CD4-positive, alpha-beta T cell treated with Interleukin-17A for 4 hours (primary cell): ENCODE results near the gene ASB6.
"Not testable (repeated sequence)": the region's sequence is repeated elsewhere in the genome, so short reads cannot be mapped to it uniquely, and the experiment has no call there.

Experiments used
- DNase-seq: peaks from one replicate; pipeline ENCODE4 v3.0.0-alpha.2; 2020; ENCODE audit warnings: mixed read lengths

Gene ASB6

DNA sequence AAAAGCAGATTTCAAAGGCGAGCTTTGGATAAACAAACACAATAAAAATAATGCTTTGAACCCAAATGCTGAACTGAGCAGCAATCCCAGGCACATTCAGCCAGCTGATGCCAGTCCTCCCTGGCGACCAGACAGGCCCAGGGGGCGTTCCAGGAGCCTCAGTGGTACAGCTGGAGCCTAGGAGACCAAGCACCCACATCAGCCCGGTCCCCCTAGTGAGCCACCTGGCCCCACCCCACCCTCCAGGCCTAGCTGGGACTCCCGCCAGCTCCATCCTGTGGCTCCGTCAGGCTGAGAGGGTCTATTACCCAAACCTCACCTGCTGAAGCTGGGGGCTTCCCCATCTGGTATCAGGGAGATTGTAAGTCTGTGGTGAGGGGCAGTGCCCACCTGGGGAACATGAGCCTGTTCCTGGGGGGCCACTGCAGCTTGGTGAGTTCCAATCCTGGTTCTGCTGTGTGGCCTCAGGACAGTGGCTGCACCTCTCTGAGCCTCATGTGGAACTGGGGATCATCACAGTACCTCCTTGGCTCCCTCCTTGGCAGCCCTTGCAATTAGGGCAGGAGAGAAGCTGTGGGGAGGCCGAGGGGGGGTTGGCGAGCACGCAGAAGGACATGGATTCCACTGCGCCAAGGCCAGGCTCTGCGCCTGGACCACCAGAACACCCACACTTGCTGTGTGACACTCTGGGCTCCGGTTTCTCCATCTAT lies 37.7 kb downstream of the ASB6 start:
- no peak for DNase-seq

- DNase-seq, result no peak
These were observed 39.1 kb downstream of the ASB6 start for GRCh38 chr9:129602598-129603415.

DNA sequence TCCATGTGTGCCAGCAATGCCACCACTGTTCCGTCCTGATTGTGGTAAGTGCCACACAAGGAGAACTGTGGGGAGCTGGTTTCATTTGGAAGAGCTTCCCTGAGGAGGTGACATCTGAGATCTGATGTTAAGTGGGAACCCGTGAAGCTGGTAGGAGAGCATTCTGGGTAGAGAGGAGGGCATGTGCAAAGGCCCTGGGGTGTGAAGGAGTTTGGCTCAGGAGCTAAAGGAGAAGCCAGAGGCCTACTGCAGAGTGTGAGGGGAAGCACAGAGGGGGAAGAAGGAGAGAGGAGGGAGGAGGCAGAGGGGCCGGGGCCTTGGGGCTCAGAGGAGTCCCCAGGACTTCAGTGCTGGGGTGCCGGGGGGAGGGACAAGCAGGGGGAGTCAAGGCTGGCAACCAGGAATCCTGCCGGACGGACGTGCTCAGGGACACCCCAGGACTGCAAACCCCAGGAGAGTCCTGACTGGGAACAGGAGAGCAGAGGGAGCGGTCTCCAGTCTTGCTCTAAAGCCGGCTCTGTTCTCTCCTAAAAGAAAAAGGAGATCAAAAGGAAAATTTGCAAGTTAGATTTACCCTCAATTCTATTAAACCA lies 40.8 kb downstream of the ASB6 start:
- DNase-seq, result no peak

GRCh38 chr9:129598089-129598596 lies 43.8 kb downstream of the ASB6 start:
- no peak for DNase-seq

GRCh38 chr9:129597355-129598088 lies 44.4 kb downstream of the ASB6 start:
- DNase-seq, result peak; percentile 49

DNA sequence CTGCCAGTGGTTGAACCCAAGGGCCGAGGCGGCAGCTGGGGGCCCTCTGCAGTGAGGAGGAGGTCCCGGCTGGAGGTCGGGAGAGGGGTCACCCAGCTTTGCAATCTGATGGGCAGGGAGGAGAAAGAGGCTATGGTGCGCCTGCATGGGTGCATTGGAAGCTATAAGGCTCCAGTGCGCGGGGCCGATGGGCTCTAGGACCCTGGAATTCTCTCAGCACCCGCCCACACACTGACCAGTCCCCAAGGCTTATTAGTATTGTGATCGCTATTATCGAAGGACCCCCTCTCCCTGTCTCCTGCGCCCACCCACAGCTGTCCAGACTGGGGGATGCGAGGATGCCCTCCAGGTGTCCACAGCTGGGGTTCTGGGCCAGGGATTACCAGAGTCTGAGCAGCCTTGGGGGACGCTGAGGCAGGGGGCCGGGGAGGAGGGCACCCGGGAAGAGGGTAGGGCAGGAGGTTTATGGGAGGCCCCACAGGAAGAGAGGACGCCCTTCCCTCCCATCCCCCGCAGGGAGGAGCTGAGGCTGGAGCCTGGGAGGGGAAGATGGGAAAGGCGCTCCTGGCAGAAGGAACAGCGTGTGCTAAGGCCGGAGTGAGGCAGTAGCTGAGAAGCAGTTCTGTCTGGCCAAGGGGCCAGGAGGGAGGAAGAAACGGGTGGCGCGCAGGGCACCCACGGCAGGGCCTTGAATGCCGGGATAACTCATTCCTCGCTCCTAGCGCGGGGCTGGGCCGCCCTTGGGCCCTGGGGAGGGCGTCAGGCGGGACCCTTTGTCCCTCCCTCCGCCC lies 45.2 kb downstream of the ASB6 start:
- DNase-seq, result peak; percentile 20

DNA sequence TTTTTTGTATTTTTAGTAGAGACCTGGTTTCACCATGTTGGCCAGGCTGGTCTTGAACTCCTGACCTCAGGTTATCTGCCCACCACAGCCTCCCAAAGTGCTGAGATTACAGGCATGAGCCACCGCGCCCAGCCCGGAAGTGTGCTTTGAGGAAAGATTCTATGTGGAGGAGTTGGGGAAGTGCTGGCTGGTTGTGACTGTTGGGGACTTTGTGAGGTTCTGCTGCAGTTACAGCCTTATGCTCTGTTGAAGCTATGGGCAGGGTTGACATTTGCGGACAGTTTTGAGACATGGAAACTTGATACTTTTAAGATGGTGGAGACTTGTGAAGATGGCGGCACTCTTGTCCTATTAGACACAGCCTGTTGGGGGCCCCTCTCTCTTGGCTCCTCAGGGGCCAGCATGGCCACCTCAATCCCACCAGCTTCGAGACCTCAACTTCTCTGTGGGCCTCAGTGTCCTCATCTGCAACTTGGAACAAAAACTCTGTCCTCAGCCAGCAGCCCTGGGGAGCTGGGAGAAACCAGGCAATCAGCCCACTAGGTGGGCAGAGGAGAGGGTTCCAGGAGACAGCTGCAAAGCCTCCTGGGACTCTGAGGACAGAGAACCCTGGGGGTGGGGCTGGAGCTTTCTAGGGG lies 45.9 kb downstream of the ASB6 start:
- DNase-seq, result no peak

GRCh38 chr9:129595311-129595741 lies 46.6 kb downstream of the ASB6 start:
- DNase-seq, result no peak

DNA sequence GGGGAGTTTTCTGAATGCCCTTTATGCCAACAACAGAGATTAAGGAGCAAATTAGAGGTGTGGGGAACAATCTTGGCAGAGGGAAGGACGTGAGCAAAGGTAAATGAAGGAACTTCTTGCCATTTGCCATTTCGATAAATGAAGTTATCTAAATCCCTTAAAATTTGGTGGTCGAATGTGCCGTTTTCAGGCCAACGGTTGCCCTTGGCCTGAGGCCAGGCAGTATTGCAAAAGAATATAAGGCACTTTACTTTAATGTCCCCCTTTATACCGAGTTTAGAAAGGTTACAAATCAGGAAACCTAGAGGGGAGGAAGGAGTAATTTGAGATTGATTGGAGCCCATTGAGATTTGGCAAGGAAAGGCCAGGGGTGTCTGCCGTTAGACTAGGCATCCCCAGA lies 47.3 kb downstream of the ASB6 start:
- DNase-seq, result no peak

DNA sequence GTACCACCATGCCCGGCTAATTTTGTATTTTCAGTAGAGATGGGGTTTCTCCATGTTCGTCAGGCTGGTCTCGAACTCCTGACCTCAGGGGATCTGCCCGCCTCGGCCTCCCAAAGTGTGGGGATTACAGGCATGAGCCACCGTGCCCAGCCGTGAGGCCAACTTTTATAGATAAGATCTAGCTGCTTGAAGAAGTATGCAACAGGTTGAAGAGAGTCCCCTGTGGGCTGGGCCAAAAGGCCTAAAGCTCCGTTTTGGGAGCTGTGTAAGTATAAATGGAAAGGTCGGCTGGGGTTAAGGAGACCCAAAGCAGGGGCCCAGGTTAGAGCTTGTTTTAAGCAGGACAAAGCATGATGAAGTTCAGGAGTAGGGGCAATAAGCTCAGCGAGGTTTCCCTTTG lies 49.2 kb downstream of the ASB6 start:
- not testable (repeated sequence) for DNase-seq

GRCh38 chr9:129591916-129592315 lies 50.0 kb downstream of the ASB6 start:
- no peak for DNase-seq

- DNase-seq, result no peak
These were observed 51.5 kb downstream of the ASB6 start for GRCh38 chr9:129590466-129590865.

GRCh38 chr9:129587487-129588262 lies 54.3 kb downstream of the ASB6 start:
- DNase-seq, result no peak

GRCh38 chr9:129586685-129587084 lies 55.3 kb downstream of the ASB6 start:
- DNase-seq, result peak; percentile 57

GRCh38 chr9:129586245-129586644 lies 55.7 kb downstream of the ASB6 start:
- peak; percentile 41 for DNase-seq

DNA sequence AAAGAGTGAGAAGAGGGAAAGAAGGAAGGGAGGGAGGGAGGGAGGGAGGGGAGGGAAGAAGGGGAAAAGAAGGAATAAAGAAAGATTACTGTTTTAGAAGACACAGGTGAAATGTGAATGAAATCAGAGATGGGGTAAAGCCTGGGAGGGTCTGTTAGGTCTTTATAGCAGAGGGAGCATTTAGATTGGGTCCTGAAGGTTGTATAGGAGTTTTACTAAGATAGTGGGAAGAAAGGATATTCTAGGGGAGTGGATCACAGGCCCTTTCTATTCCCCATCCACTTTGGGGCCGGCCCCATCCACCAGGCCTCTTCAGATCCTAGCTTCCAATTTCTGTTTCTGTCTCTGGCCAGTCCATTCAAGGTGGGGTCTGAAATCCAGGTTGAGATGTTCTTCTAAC lies 56.6 kb downstream of the ASB6 start:
- no peak for DNase-seq
